Measurements from ENCODE around the gene FLRT1. TPM values are rescaled to one million over a fixed set of nuclear protein-coding genes. Genes with fewer than 3 reads are reported as not detected.
A peak's percentile ranks its signal among the peaks of the same experiment; 100 is the strongest.

FLRT1 gene
- total RNA-seq, 4 donors from 2014 or later, result 0.54 to 4.0 (median 3.8) TPM

GRCh38 chr11:64060263-64060860, 24.6 kb downstream of the FLRT1 start:
- Histone ChIP-seq H3K9me3 (no peaks in the 10 kb centered on the region), H3K27ac (no peak overlapping the region), H3K36me3 (no peaks in the 10 kb centered on the region), H3K4me3 (replicated peaks in 1 of 3) (peak overlapping the region in 1 of 3 donors; percentile 20), H3K4me1 (peaks cover 4 to 19% of the 10 kb centered on the region in 2 donors), H3K27me3 (no peaks in the 10 kb centered on the region)
- intact Hi-C loops (cut with DNase I), result no loop called here
- DNase-seq, result no peak
- WGBS, 2 donors, result 33 to 38% methylated on average over 16 to 26 of the region's 35 CpGs
- TF ChIP-seq CTCF (IDR thresholded peaks at IDR 0.05) (no peak), POLR2A (IDR thresholded peaks at IDR 0.05) (no peak)

- Histone ChIP-seq H3K27me3 (no peaks in the 10 kb centered on the region), H3K9me3 (no peaks in the 10 kb centered on the region), H3K4me1 (peaks cover 4 to 19% of the 10 kb centered on the region in 2 donors), H3K36me3 (no peaks in the 10 kb centered on the region), H3K4me3 (replicated peaks in 1 of 3) (peak overlapping the region in 1 of 3 donors; percentile 20), H3K27ac (no peak overlapping the region)
- TF ChIP-seq POLR2A (IDR thresholded peaks at IDR 0.05) (no peak), CTCF (IDR thresholded peaks at IDR 0.05) (no peak)
- intact Hi-C loops (cut with DNase I), result no loop called here
- peak; percentile 53 to 56 for DNase-seq
- 9 to 10% methylated on average over 9 to 42 of the region's 42 CpGs for WGBS, 2 donors
Observed at GRCh38 chr11:64060861-64061444, 25.2 kb downstream of the FLRT1 start.

GRCh38 chr11:64062185-64063039, 26.7 kb downstream of the FLRT1 start:
- TF ChIP-seq CTCF (IDR thresholded peaks at IDR 0.05) (no peak), POLR2A (IDR thresholded peaks at IDR 0.05) (no peak)
- no peaks in the 10 kb centered on the region for H3K27me3 ChIP-seq
- no peaks in the 10 kb centered on the region for H3K36me3 ChIP-seq
- no peaks in the 10 kb centered on the region for H3K9me3 ChIP-seq
- no peak overlapping the region for H3K27ac ChIP-seq
- no peak overlapping the region for H3K4me3 ChIP-seq (replicated peaks in 1 of 3)
- intact Hi-C loops (cut with DNase I), result no loop called here
- 85 to 94% methylated on average over 10 to 12 of the region's 16 CpGs for WGBS, 2 donors
- peaks cover 4 to 12% of the 10 kb centered on the region in 2 donors for H3K4me1 ChIP-seq
- DNase-seq, result no peak

GRCh38 chr11:64063777-64064176, 28.0 kb downstream of the FLRT1 start:
- H3K4me3 ChIP-seq (replicated peaks in 1 of 3), result no peak overlapping the region
- no peak overlapping the region for H3K27ac ChIP-seq
- 78 to 88% methylated on average over 11 to 13 of the region's 13 CpGs for WGBS, 2 donors
- no peak for DNase-seq
- H3K27me3 ChIP-seq, result no peaks in the 10 kb centered on the region
- TF ChIP-seq CTCF (IDR thresholded peaks at IDR 0.05) (no peak), POLR2A (IDR thresholded peaks at IDR 0.05) (no peak)
- intact Hi-C loops (cut with DNase I), result no loop called here
- H3K9me3 ChIP-seq, result no peaks in the 10 kb centered on the region
- peaks cover 4 to 11% of the 10 kb centered on the region in 2 donors for H3K4me1 ChIP-seq
- H3K36me3 ChIP-seq, result no peaks in the 10 kb centered on the region

All from thyroid gland (tissue), 4 donors.